Measurements from ENCODE around the gene HSPA1L.
"Not testable (repeated sequence)": the region's sequence is repeated elsewhere in the genome, so short reads cannot be mapped to it uniquely, and the experiment has no call there.

The HSPA1L gene

GRCh38 chr6:31815025-31815838, at the start of gene HSPA1L, which contains the start of gene HSPA1A:
Gene HSPA1L (minus strand): TSS chr6:31815283. CDS start chr6:31811972, 3,311 bp downstream.
Gene HSPA1A (plus strand): TSS chr6:31815543. CDS start chr6:31815757, 214 bp downstream.
- TF ChIP-seq CTCF (IDR thresholded peaks at IDR 0.05; ENCODE audit: extremely low read depth, missing control alignments): no peak
- DNase-seq (ENCODE audit: low spot score): peak; percentile 86

- no peak for DNase-seq (ENCODE audit: low spot score)
- TF ChIP-seq CTCF (IDR thresholded peaks at IDR 0.05; ENCODE audit: extremely low read depth, missing control alignments): no peak
Observed at GRCh38 chr6:31864818-31865204, 49.7 kb upstream of the HSPA1L start.

GRCh38 chr6:31864123-31864562, 49.1 kb upstream of the HSPA1L start:
- DNase-seq (ENCODE audit: low spot score): not testable (repeated sequence)

GRCh38 chr6:31862344-31863235, 47.5 kb upstream of the HSPA1L start, which contains the start of gene NEU1:
Gene NEU1 (minus strand): TSS chr6:31862821. CDS start chr6:31862776, 45 bp downstream.
- peak; percentile 99 for DNase-seq (ENCODE audit: low spot score)
- TF ChIP-seq CTCF (IDR thresholded peaks at IDR 0.05; ENCODE audit: extremely low read depth, missing control alignments): no peak

- TF ChIP-seq CTCF (IDR thresholded peaks at IDR 0.05; ENCODE audit: extremely low read depth, missing control alignments): no peak
- no peak for DNase-seq (ENCODE audit: low spot score)
Observed at GRCh38 chr6:31861919-31862343, 46.8 kb upstream of the HSPA1L start.

GRCh38 chr6:31861150-31861549, 46.1 kb upstream of the HSPA1L start:
- TF ChIP-seq CTCF (IDR thresholded peaks at IDR 0.05; ENCODE audit: extremely low read depth, missing control alignments): no peak

GRCh38 chr6:31860349-31860748, 45.3 kb upstream of the HSPA1L start:
- DNase-seq (ENCODE audit: low spot score): no peak
- TF ChIP-seq CTCF (IDR thresholded peaks at IDR 0.05; ENCODE audit: extremely low read depth, missing control alignments): no peak

More at GRCh38 chr6:31861150-31861549, 46.1 kb upstream of the HSPA1L start:
- no peak for DNase-seq (ENCODE audit: low spot score)

Measured in GM20000 (cell line).